ENCODE results near the gene CD200.

DNA sequence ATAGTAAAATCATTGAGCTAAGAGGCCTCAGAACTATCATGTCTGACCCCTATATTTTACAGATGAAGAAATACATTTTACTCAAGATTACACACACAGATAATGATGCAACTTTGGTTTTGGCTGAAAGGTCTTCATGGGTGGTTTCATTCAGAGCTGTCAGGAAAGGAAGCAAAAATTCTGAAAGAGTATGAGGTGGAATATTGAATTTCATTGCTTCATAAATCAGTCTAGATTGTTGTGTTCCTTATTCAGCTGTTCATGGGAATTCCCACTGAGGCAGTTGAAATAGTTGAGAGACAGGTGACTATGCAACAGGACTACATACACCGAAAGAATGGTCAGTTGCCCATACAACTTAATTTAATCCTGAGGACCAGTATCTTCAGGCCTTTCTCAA is 39.4 kb downstream of the CD200 start:
- TF ChIP-seq TAF1 (IDR thresholded peaks at IDR 0.05; ENCODE audit: borderline replicate concordance, low read depth, low read length) (no peak), EZH2 (IDR thresholded peaks at IDR 0.05; ENCODE audit: borderline replicate concordance, control insufficient read depth, low read depth, low read length) (no peak), POLR2A (IDR thresholded peaks at IDR 0.05; ENCODE audit: low read depth, low read length) (no peak)
- TF ChIP-seq, protein P1, sequence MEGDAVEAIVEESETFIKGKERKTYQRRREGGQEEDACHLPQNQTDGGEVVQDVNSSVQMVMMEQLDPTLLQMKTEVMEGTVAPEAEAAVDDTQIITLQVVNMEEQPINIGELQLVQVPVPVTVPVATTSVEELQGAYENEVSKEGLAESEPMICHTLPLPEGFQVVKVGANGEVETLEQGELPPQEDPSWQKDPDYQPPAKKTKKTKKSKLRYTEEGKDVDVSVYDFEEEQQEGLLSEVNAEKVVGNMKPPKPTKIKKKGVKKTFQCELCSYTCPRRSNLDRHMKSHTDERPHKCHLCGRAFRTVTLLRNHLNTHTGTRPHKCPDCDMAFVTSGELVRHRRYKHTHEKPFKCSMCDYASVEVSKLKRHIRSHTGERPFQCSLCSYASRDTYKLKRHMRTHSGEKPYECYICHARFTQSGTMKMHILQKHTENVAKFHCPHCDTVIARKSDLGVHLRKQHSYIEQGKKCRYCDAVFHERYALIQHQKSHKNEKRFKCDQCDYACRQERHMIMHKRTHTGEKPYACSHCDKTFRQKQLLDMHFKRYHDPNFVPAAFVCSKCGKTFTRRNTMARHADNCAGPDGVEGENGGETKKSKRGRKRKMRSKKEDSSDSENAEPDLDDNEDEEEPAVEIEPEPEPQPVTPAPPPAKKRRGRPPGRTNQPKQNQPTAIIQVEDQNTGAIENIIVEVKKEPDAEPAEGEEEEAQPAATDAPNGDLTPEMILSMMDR (IDR thresholded peaks at IDR 0.05 in 2 of 3, conservative IDR thresholded peaks at IDR 0.05 in 1 of 3; ENCODE audit: control insufficient read depth in 2 of 3, extremely low read depth in 1 of 3, insufficient read depth in 1 of 3, low read depth in 3 of 3, low read length in 3 of 3), result no peak

Data from GM12878 (cell line).